ENCODE results near the gene UBAP2. TPM values are rescaled to one million over a fixed set of nuclear protein-coding genes. Genes with fewer than 3 reads are reported as not detected.

The UBAP2 gene
- total RNA-seq, 1 donor from 2014 or later: 52.2 TPM

DNA sequence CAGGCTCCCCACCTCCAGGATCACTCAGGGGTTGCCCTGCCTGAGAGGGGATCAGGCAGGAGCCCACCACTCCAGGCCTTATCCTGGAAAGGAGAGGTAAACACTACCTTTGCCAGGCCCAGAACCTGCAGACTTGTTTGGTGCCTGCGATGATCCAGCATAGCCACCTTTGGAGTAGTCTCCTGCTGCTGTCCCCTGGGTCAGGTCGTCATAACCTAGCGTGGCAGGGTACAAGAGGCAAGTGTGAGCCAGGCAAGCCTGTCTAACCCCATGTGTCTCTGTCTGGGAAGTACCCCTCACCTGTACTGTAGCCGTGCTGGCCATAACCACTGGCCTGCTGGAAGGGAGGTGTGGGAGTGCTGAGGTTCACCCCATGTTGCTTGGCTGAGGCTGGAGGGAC, 125.6 kb downstream of the UBAP2 start:
- peaks cover 19% of the 10 kb centered on the region for H3K36me3 Mint-ChIP-seq

DNA sequence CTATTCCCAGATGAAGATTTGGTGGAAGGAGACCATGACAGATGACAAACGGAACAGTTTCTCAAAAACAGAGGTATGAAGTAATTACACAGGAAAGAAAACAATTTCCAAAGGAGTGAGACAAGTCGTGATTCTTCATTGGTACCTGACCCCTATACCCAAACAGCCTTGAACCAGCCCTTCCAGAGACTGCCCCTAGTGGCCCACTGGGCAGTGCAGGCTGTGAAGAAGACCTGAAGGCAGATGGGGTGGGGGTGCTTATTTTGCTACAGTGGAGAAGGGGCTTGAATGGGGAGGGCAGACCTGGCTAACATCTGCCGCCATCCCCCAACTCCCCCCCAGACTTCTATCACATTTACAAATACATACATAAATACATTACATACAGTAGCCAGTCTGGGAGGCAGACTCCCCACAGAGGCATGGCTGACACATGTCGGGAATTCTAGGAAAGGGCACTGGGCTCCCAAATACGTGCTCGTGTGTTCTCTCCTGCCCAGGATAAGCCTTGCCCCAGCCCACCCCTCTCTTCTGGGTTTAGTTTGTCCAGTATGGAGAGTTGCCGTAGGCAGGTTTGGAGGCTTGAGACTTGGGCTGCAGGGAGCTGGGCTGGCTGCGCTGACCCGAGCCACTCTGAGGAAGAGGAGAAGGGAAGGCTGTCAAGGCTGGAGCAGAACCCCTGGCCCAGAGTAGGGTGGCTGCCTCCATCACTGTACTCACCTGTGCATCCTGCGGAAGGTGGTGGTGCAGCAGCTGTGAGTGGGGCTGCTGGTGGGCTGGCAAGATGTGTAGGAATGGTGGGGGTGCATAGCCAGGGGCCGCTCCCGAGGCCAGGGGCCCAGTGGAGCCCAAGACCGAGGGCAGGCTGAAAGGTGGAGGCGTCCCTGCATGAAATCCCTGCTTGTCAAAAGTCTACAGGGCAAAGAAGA, 126.5 kb downstream of the UBAP2 start:
- TF ChIP-seq, protein P1, sequence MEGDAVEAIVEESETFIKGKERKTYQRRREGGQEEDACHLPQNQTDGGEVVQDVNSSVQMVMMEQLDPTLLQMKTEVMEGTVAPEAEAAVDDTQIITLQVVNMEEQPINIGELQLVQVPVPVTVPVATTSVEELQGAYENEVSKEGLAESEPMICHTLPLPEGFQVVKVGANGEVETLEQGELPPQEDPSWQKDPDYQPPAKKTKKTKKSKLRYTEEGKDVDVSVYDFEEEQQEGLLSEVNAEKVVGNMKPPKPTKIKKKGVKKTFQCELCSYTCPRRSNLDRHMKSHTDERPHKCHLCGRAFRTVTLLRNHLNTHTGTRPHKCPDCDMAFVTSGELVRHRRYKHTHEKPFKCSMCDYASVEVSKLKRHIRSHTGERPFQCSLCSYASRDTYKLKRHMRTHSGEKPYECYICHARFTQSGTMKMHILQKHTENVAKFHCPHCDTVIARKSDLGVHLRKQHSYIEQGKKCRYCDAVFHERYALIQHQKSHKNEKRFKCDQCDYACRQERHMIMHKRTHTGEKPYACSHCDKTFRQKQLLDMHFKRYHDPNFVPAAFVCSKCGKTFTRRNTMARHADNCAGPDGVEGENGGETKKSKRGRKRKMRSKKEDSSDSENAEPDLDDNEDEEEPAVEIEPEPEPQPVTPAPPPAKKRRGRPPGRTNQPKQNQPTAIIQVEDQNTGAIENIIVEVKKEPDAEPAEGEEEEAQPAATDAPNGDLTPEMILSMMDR (IDR thresholded peaks at IDR 0.05; ENCODE audit: unreplicated experiment): peak; percentile 31
- no peak for DNase-seq (ENCODE audit: low spot score in 2 of 2, unreplicated experiment in 2 of 2)
- Mint-ChIP-seq H3K27me3 (ENCODE audit: low read depth) (no peaks in the 10 kb centered on the region), H3K9me3 (no peaks in the 10 kb centered on the region), H3K4me3 (no peak overlapping the region), H3K27ac (no peak overlapping the region), H3K36me3 (peaks cover 25% of the 10 kb centered on the region), H3K4me1 (no peaks in the 10 kb centered on the region)

More for the DNA sequence above, 125.6 kb downstream of the UBAP2 start:
- H3K9me3 Mint-ChIP-seq: no peaks in the 10 kb centered on the region
- H3K27ac Mint-ChIP-seq: no peak overlapping the region
- no peak for DNase-seq (ENCODE audit: low spot score in 2 of 2, unreplicated experiment in 2 of 2)
- H3K4me3 Mint-ChIP-seq: no peak overlapping the region
- no peaks in the 10 kb centered on the region for H3K4me1 Mint-ChIP-seq
- H3K27me3 Mint-ChIP-seq (ENCODE audit: low read depth): no peaks in the 10 kb centered on the region
- TF ChIP-seq, protein P1 (IDR thresholded peaks at IDR 0.05; ENCODE audit: unreplicated experiment): no peak

DNA sequence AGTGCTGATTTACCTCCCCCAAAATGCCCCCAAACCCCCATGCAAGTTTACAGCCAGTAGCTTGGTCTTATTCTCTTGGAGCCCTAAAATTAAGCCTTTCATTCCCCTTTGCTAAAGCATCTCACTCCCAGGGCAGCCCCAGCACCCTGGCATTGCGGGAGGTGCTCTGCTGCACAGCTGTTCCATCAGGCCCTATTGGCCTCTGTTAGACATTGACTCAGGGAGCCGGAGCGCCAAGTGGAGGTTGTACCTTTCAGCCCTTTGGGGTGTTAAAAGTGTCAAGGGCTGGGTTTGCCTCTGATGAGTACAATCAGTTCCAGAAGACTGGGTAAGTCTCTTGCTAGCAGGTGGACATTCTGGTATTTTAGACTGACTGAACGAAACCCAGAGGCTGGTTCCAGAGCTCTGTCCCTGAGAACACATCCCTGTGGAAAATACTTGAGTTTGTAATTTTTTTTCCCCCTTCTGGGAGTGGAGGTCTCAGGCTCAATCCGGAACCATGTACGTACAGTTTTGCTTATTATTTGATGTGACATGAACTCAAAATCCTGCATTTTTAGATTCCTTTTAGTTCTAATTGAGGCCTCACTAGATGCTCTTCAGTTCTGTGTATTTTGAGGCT, 129.3 kb downstream of the UBAP2 start:
- peaks cover 5% of the 10 kb centered on the region for H3K4me1 Mint-ChIP-seq
- no peaks in the 10 kb centered on the region for H3K27me3 Mint-ChIP-seq (ENCODE audit: low read depth)
- H3K27ac Mint-ChIP-seq: peak overlapping the region; percentile 71
- H3K36me3 Mint-ChIP-seq: peaks cover 32% of the 10 kb centered on the region
- TF ChIP-seq, protein P1 (IDR thresholded peaks at IDR 0.05; ENCODE audit: unreplicated experiment): no peak
- DNase-seq (ENCODE audit: low spot score in 2 of 2, unreplicated experiment in 2 of 2): no peak
- no peaks in the 10 kb centered on the region for H3K9me3 Mint-ChIP-seq
- H3K4me3 Mint-ChIP-seq: no peak overlapping the region

DNA sequence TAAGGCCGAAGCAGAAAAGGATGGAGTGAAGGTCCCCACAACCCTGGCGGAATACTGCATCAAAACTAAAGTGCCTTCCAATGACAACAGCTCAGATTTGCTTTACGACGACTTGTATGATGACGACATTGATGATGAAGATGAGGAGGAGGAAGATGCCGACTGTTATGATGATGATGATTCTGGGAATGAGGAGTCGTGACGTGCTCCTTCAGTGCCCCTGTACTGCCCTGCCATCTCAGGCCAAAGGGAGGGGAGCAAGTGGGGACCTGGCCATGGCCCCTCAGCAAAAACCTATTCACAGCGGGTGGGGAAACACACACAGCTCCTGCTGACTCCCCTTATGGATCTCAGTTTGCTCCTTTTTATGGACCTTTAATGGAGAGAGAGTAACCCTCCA, 131.7 kb downstream of the UBAP2 start:
- no peaks in the 10 kb centered on the region for H3K27me3 Mint-ChIP-seq (ENCODE audit: low read depth)
- TF ChIP-seq, protein P1 (IDR thresholded peaks at IDR 0.05; ENCODE audit: unreplicated experiment): no peak
- H3K36me3 Mint-ChIP-seq: peaks cover 34% of the 10 kb centered on the region
- H3K4me1 Mint-ChIP-seq: peaks cover 5% of the 10 kb centered on the region
- H3K27ac Mint-ChIP-seq: peak overlapping the region; percentile 18
- no peak overlapping the region for H3K4me3 Mint-ChIP-seq
- no peak for DNase-seq (ENCODE audit: low spot score in 2 of 2, unreplicated experiment in 2 of 2)
- no peaks in the 10 kb centered on the region for H3K9me3 Mint-ChIP-seq

DNA sequence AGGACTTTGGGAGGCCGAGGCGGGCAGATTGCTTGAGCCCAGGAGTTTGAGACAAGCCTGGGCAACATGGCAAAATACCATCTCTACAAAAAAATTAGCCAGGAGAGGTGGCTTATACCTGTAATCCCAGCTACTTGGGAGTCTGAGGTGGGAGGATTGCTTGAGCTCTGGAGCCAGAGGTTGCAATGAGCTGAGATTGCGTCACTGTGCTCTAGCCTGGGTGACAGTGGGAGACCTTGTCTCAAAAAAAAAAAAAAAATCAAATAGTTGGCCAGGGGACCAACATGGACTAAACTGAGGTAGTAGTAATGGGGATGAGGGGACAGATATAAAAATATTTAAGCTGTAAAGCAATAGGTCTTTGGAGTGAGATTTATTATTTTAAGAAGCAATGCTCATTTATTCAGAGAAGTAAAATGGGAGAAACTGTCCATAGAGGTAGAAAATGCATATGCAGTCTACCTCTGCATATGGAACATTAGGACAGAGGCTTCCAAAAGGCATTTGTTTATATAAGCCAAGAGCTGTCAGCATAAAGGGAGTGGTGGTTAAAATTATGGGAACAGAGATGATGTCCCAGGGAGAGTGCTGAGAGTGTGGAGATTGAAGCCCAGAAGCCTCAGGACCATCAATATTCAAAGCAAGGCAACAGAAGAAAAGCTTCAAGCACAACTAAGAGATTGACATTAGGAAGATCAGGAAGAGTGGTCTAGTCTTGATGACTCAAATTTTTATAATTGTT, 133.6 kb downstream of the UBAP2 start:
- Mint-ChIP-seq H3K27ac (peak overlapping the region; percentile 48), H3K36me3 (peaks cover 31% of the 10 kb centered on the region), H3K4me3 (no peak overlapping the region), H3K4me1 (peaks cover 6% of the 10 kb centered on the region), H3K27me3 (ENCODE audit: low read depth) (no peaks in the 10 kb centered on the region), H3K9me3 (no peaks in the 10 kb centered on the region)
- TF ChIP-seq, protein P1 (IDR thresholded peaks at IDR 0.05; ENCODE audit: unreplicated experiment): no peak
- no peak for DNase-seq (ENCODE audit: low spot score in 2 of 2, unreplicated experiment in 2 of 2)
